IMR-90 (cell line): ENCODE measurements around the gene ZNF384. TPM values are rescaled to one million over a fixed set of nuclear protein-coding genes. Genes with fewer than 3 reads are reported as not detected.

Experiments
- ATAC-seq: fragments of 200-7000 bp; cut with Tn5 transposase; 2 replicates; pipeline ENCODE4 v1.9.1; 2020; ENCODE audit warnings: low read depth, mild to moderate bottlenecking, moderate library complexity
- BruUV-seq: library from RNA; stranded (reverse); fragments of 400-500 nt; replicated peaks from 2 replicates; lab custom pipeline; 2021; lab: Mats Ljungman, UMichigan
- CTCF ChIA-PET: fragments of 300-600 bp; formaldehyde crosslinking; extraction: SDS; loops from one replicate; lab custom pipeline; 2021; ENCODE audit warnings: antibody characterized with exemption; lab: Yijun Ruan, JAX
- POLR2A ChIA-PET: fragments of 300-600 bp; sonication (Branson Sonifier 250); formaldehyde crosslinking; loops from one replicate; lab custom pipeline; 2022; ENCODE audit warnings: antibody characterized with exemption; ENCODE audit not compliant: unreplicated experiment; lab: Charles Lee
- DNase-seq: peaks from one replicate; pipeline ENCODE4 v3.0.0; 2013
- H2AFZ ChIP-seq: replicated peaks from 2 replicates; pipeline ENCODE3; 2013; ENCODE audit warnings: low read length, mild to moderate bottlenecking; ENCODE audit not compliant: poor library complexity
- H2AK5ac ChIP-seq: 2 replicates; pipeline ENCODE4 v1.6.1; 2013; ENCODE audit warnings: low read depth, low read length, inconsistent platforms
- H2AK9ac ChIP-seq: replicated peaks from 2 replicates; pipeline ENCODE3; 2013; ENCODE audit warnings: mild to moderate bottlenecking, low read depth, low read length, moderate library complexity; ENCODE audit not compliant: poor library complexity
- H2BK120ac ChIP-seq: 2 replicates; pipeline ENCODE4 v1.6.1; 2013; ENCODE audit warnings: low read depth, low read length, inconsistent platforms
- H2BK15ac ChIP-seq: 3 replicates; pipeline ENCODE4 v1.6.1; 2013; ENCODE audit warnings: low read depth, low read length, inconsistent platforms
- H2BK20ac ChIP-seq: 2 replicates; pipeline ENCODE4 v1.6.1; 2013; ENCODE audit warnings: low read depth, mild to moderate bottlenecking, inconsistent platforms, low read length, moderate library complexity
- H2BK5ac ChIP-seq: 2 replicates; pipeline ENCODE4 v1.6.1; 2013; ENCODE audit warnings: mild to moderate bottlenecking, low read depth, low read length, inconsistent platforms; ENCODE audit not compliant: poor library complexity, severe bottlenecking
- H3K14ac ChIP-seq: replicated peaks from 2 replicates; pipeline ENCODE4 v1.6.1; 2013; ENCODE audit warnings: low read depth, low read length, inconsistent platforms
- H3K18ac ChIP-seq: 2 replicates; pipeline ENCODE4 v1.6.1; 2013; ENCODE audit warnings: low read depth, low read length, control low read depth
- H3K23ac ChIP-seq: 2 replicates; pipeline ENCODE4 v1.6.1; 2013; ENCODE audit warnings: low read depth, low read length, inconsistent platforms
- H3K27ac ChIP-seq: 2 replicates; pipeline ENCODE4 v1.5.1; 2013; ENCODE audit warnings: mild to moderate bottlenecking, control low read depth, low read length; ENCODE audit not compliant: insufficient read depth
- H3K27me3 ChIP-seq: 2 replicates; pipeline ENCODE4 v1.6.1; 2013; ENCODE audit warnings: low read length; ENCODE audit not compliant: control insufficient read depth, insufficient read depth
- H3K36me3 ChIP-seq: 2 replicates; pipeline ENCODE4 v1.6.1; 2013; ENCODE audit warnings: low read length, mixed read lengths; ENCODE audit not compliant: control insufficient read depth, insufficient read depth
- H3K4ac ChIP-seq: 2 replicates; pipeline ENCODE4 v1.6.1; 2013; ENCODE audit warnings: low read depth, low read length, inconsistent platforms
- H3K4me1 ChIP-seq: 2 replicates; pipeline ENCODE4 v1.6.1; 2013; ENCODE audit warnings: low read length, mixed read lengths; ENCODE audit not compliant: control insufficient read depth, insufficient read depth
- H3K4me2 ChIP-seq: 2 replicates; pipeline ENCODE4 v1.6.1; 2013; ENCODE audit warnings: low read depth, mild to moderate bottlenecking, control low read depth, low read length, moderate library complexity
- H3K4me3 ChIP-seq: 2 replicates; pipeline ENCODE4 v1.5.1; 2013; ENCODE audit warnings: low read depth, mild to moderate bottlenecking, control low read depth, low read length, moderate library complexity; ENCODE audit not compliant: insufficient read depth
- H3K56ac ChIP-seq: 2 replicates; pipeline ENCODE4 v1.6.1; 2013; ENCODE audit warnings: low read length, inconsistent platforms; ENCODE audit not compliant: insufficient read depth; ENCODE audit errors: extremely low read depth
- H3K79me1 ChIP-seq, 2 experiments: 2 replicates each; pipeline ENCODE4 v1.6.1; 2013; ENCODE audit warnings: low read length in 2 of 2, inconsistent platforms in 1 of 2, low read depth in 1 of 2
- H3K9ac ChIP-seq: 2 replicates; pipeline ENCODE4 v1.6.1; 2013; ENCODE audit warnings: low read depth, low read length, control low read depth
- H3K9me1 ChIP-seq: 2 replicates; pipeline ENCODE4 v1.6.1; 2013; ENCODE audit warnings: low read length, inconsistent platforms; ENCODE audit not compliant: insufficient read depth
- H3K9me3 ChIP-seq: 2 replicates; pipeline ENCODE4 v1.6.1; 2013; ENCODE audit warnings: low read length; ENCODE audit not compliant: control insufficient read depth, insufficient read depth
- H4K20me1 ChIP-seq: 2 replicates; pipeline ENCODE4 v1.6.1; 2013; ENCODE audit warnings: low read length, inconsistent platforms; ENCODE audit not compliant: insufficient read depth
- H4K5ac ChIP-seq: 2 replicates; pipeline ENCODE4 v1.6.1; 2013; ENCODE audit warnings: mild to moderate bottlenecking, low read depth, low read length, control low read depth
- H4K8ac ChIP-seq, 2 experiments: 2 replicates each; pipeline ENCODE4 v1.6.1; 2013; ENCODE audit warnings: low read depth in 2 of 2, low read length in 2 of 2, control low read depth in 1 of 2, inconsistent platforms in 1 of 2
- H4K91ac ChIP-seq: 2 replicates; pipeline ENCODE4 v1.6.1; 2013; ENCODE audit warnings: low read depth, low read length, inconsistent platforms; ENCODE audit not compliant: insufficient read depth
- BHLHE40 ChIP-seq: fragments of 150-350 bp; IDR thresholded peaks from 2 replicates; pipeline ENCODE4 v1.6.1; 2016; ENCODE audit warnings: mild to moderate bottlenecking, low read depth, low read length
- CEBPB ChIP-seq: IDR thresholded peaks from 2 replicates; pipeline ENCODE4 v1.6.1; 2012; ENCODE audit warnings: low read depth, low read length, improper control_type of control experiment
- CHD1 ChIP-seq: IDR thresholded peaks from 2 replicates; pipeline ENCODE4 v1.6.1; 2012; ENCODE audit warnings: low read depth, low read length, improper control_type of control experiment
- MAZ ChIP-seq: IDR thresholded peaks from 2 replicates; pipeline ENCODE4 v1.6.1; 2012; ENCODE audit warnings: low read depth, mild to moderate bottlenecking, low read length, improper control_type of control experiment, moderate library complexity, borderline replicate concordance
- MXI1 ChIP-seq: IDR thresholded peaks from 2 replicates; pipeline ENCODE4 v1.6.1; 2012; ENCODE audit warnings: low read depth, mild to moderate bottlenecking, low read length, moderate library complexity, borderline replicate concordance
- NFE2L2 ChIP-seq: fragments of 150-350 bp; IDR thresholded peaks from 2 replicates; pipeline ENCODE4 v1.6.1; 2016; ENCODE audit warnings: low read depth, mild to moderate bottlenecking, low read length
- RAD21 ChIP-seq: IDR thresholded peaks from 2 replicates; pipeline ENCODE4 v1.6.1; 2012; ENCODE audit warnings: low read length, improper control_type of control experiment
- RCOR1 ChIP-seq: IDR thresholded peaks from 2 replicates; pipeline ENCODE4 v1.6.1; 2012; ENCODE audit warnings: mild to moderate bottlenecking, low read length, improper control_type of control experiment; ENCODE audit not compliant: insufficient replicate concordance
- RFX5 ChIP-seq: IDR thresholded peaks from 2 replicates; pipeline ENCODE4 v1.8.0; 2012; ENCODE audit warnings: low read depth, mild to moderate bottlenecking, low read length, moderate library complexity
- SMC3 ChIP-seq: fragments of 150-350 bp; IDR thresholded peaks from 2 replicates; pipeline ENCODE4 v1.6.1; 2016; ENCODE audit warnings: low read depth, mild to moderate bottlenecking, antibody characterized with exemption, low read length, moderate library complexity
- WGBS, 2 experiments: methylation state at CpG; one replicate each; pipeline versions ENCODE4 v1.1.5 to v1.1.7; 2013; ENCODE audit warnings: missing lambda C conversion rate in 2 of 2; ENCODE audit not compliant: insufficient read length in 1 of 2; ENCODE audit errors: extremely low coverage in 2 of 2; 5-methylcytosine and 5-hydroxymethylcytosine counted together
- dilution Hi-C: fragments of 300-500 bp; cut with HindIII; formaldehyde crosslinking; loops from one replicate; pipeline ENCODE4 v1.14.3; 2018; ENCODE audit warnings: low sequenced_read_pairs; ENCODE audit not compliant: unreplicated experiment
- in situ Hi-C: fragments of 300-500 bp; cut with MboI; formaldehyde crosslinking; loops from 3 replicates; pipeline ENCODE4 v1.14.3; 2019; ENCODE audit warnings: low sequenced_read_pairs, inconsistent platforms, mixed read lengths
- intact Hi-C: fragments of 100-400 bp; cut with micrococcal nuclease; formaldehyde crosslinking; loops from 2 replicates; pipeline ENCODE4 v1.10.0; 2022
- polyA plus RNA-seq, 3 experiments: library from polyadenylated mRNA; depleted of rRNA; stranded (reverse); fragments of >200 nt; gene quantifications; 2 replicates each; pipeline ENCODE4 v1.2.3, GENCODE V29; 2012; ENCODE audit warnings: low replicate concordance in 1 of 3
- total RNA-seq: library from RNA; depleted of rRNA; stranded (reverse); fragments of >200 nt; gene quantifications from 2 replicates; pipeline ENCODE4 v1.2.3, GENCODE V29; 2012
- TF ChIP-seq, protein P1 (sequence below): conservative IDR thresholded peaks from 2 replicates; pipeline ENCODE4 v1.5.1; 2012; ENCODE audit warnings: mild to moderate bottlenecking, low read depth, low read length, improper control_type of control experiment

Gene ZNF384
- total and polyA plus RNA-seq, 2 of the 4 experiments (the other 2 are of a cell fraction), result 16.3 to 55.6 TPM

- Histone ChIP-seq H2BK5ac (peak overlapping the region; percentile 77), H4K91ac (peak overlapping the region; percentile 95), H4K8ac (peak overlapping the region; percentile 98), H3K18ac (peak overlapping the region; percentile 9), H2BK15ac (peak overlapping the region; percentile 1; the same call in 1 of the 3 replicates), H3K79me1 (peaks cover 25 to 34% of the 10 kb centered on the region in 2 experiments), H3K27me3 (no peaks in the 10 kb centered on the region), H2AK9ac (peak overlapping the region; percentile 99), H3K23ac (peak overlapping the region; percentile 95), H2AK5ac (peak overlapping the region; percentile 96), H3K4me3 (peak overlapping the region; percentile 51), H3K4me1 (0 out of 2 replicates have a peak, but pooled peaks cover 2% of the 10 kb centered on the region), H2BK20ac (no peak overlapping the region), H3K9me1 (peaks cover 2% of the 10 kb centered on the region; the same call in 1 of the 2 replicates), H2AFZ (peak overlapping the region; percentile 97), H3K9ac (peak overlapping the region; percentile 75), H3K9me3 (no peaks in the 10 kb centered on the region), H4K20me1 (no peaks in the 10 kb centered on the region), H3K4me2 (peak overlapping the region; percentile 96), H3K4ac (peak overlapping the region; percentile 97), H3K36me3 (peaks cover 19% of the 10 kb centered on the region), H3K56ac (peak overlapping the region; percentile 68), H2BK120ac (peak overlapping the region; percentile 36), H4K5ac (peak overlapping the region; percentile 93), H3K27ac (peak overlapping the region; percentile 61), H3K14ac (peak overlapping the region; percentile 96)
- in situ Hi-C loops (no loop called here), dilution Hi-C loops (no loop called here), intact Hi-C loops (loop anchor here (1.0 kb wide), 1 partner anchor 35 kb away; the partner anchor contains the start of gene ZNF384)
- ChIA-PET POLR2A (interaction anchor here (0.5 to 1.8 kb wide), 4 partner anchors 10 to 35 kb away, joined by 3 to 18 read pairs (median 10); partner anchors contain the start of gene ZNF384), CTCF (interaction anchor here (1.0 to 1.1 kb wide), 3 partner anchors 14 to 104 kb away, joined by 3 read pairs; partner anchors contain the start of genes P3H3 and ZNF384)
- TSS peak; percentile 59 for BruUV-seq
- peak; percentile 16 for DNase-seq
- ATAC-seq, result peak; percentile 5
- 14% methylated on average over 4 of the region's 10 CpGs; no CpG with 5 or more reads in 1 of the 2 experiments for WGBS, 2 experiments
- TF ChIP-seq CEBPB (no peak), RAD21 (no peak), CHD1 (no peak), BHLHE40 (no peak), RFX5 (no peak), SMC3 (no peak), NFE2L2 (no peak), RCOR1 (no peak), MAZ (no peak), MXI1 (no peak)
- TF ChIP-seq, protein P1, sequence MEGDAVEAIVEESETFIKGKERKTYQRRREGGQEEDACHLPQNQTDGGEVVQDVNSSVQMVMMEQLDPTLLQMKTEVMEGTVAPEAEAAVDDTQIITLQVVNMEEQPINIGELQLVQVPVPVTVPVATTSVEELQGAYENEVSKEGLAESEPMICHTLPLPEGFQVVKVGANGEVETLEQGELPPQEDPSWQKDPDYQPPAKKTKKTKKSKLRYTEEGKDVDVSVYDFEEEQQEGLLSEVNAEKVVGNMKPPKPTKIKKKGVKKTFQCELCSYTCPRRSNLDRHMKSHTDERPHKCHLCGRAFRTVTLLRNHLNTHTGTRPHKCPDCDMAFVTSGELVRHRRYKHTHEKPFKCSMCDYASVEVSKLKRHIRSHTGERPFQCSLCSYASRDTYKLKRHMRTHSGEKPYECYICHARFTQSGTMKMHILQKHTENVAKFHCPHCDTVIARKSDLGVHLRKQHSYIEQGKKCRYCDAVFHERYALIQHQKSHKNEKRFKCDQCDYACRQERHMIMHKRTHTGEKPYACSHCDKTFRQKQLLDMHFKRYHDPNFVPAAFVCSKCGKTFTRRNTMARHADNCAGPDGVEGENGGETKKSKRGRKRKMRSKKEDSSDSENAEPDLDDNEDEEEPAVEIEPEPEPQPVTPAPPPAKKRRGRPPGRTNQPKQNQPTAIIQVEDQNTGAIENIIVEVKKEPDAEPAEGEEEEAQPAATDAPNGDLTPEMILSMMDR, result no peak
These were observed 35.2 kb upstream of the ZNF384 start for GRCh38 chr12:6724409-6724797.
